NT2/D1 (cell line): ENCODE data around the gene CSTF1.

Experiments used
- SUZ12 ChIP-seq: IDR thresholded peaks from 2 replicates; pipeline ENCODE4 v1.6.1; 2011; ENCODE audit not compliant: insufficient read length, insufficient read depth; ENCODE audit errors: extremely low read depth
- YY1 ChIP-seq: IDR thresholded peaks from 2 replicates; pipeline ENCODE4 v1.6.1; 2011; ENCODE audit not compliant: insufficient read length, insufficient read depth
- ZNF274 ChIP-seq: IDR thresholded peaks from 2 replicates; pipeline ENCODE4 v1.6.1; 2011; ENCODE audit warnings: mild to moderate bottlenecking, low read depth, low read length

DNA sequence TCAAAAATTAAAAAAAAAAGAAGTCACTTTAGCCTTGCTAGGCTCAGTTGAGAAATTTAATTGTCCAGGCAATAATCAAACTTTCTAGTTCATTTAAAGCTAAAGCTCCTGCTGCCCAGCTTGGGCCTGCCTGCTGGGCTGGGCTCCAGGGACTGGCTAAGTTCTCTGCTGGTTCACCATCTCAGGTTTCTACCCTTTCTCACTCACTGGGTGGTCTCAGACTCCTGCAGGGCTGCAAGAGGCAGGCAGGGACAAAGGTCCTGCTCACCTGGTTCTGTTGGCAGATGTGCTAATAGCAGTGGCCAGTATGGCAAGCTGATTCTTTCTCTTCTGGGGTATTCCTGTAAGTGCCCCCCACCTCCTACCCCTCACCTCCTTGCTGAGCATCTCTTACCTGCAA is 54.8 kb downstream of the CSTF1 start:
- no peak for TF ChIP-seq YY1
- TF ChIP-seq SUZ12, result no peak
- TF ChIP-seq ZNF274, result no peak
